Measurements from ENCODE around the gene PAWR. TPM values are rescaled to one million over a fixed set of nuclear protein-coding genes. Genes with fewer than 3 reads are reported as not detected.

The PAWR gene
- total and polyA plus RNA-seq, 2 donors (not counting 1 experiment from before 2014, with no cell fraction given): 6.5 to 16.0 TPM

DNA sequence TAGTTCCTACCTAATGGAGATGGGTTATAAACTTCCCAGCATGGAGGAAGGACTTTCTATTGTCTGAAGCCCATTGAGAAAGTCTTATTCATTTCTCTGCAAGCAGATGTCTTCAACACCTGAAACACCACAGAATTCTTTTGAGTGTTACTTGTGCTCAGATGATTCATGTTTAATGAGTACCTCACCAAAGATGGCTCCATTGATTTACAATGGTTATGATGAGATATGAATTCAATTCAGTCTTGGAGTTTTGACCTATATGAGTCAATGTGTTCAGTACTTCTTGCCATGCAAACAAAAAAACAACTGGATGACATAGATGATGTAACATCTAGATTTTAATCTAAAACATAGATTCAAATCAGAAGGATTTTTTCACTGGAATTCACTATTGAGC, 15.4 kb upstream of the PAWR start:
- Histone ChIP-seq H3K36me3 (ENCODE audit: control insufficient read depth, insufficient read depth, low read length) (no peaks in the 10 kb centered on the region), H3K4me2 (ENCODE audit: extremely low read depth, insufficient read depth, low read length) (no peak overlapping the region), H3K4me3 (replicated peaks in 1 of 4; ENCODE audit: control extremely low read depth in 1 of 4, insufficient read depth in 1 of 4, low read depth in 3 of 4, low read length in 4 of 4) (no peak overlapping the region), H3K79me2 (ENCODE audit: control insufficient read depth, insufficient read depth, low read length) (no peaks in the 10 kb centered on the region), H3K9me3 (ENCODE audit: control insufficient read depth, insufficient read depth, low read depth, low read length) (no peaks in the 10 kb centered on the region), H4K20me1 (ENCODE audit: control insufficient read depth, extremely low read depth, insufficient read depth, low read length) (no peaks in the 10 kb centered on the region), H3K27me3 (ENCODE audit: control insufficient read depth, insufficient read depth, low read length) (no peaks in the 10 kb centered on the region), H2AFZ (ENCODE audit: low read length) (no peak overlapping the region), H3K27ac (ENCODE audit: insufficient read depth, low read length) (no peak overlapping the region), H3K4me1 (ENCODE audit: control insufficient read depth, extremely low read depth, insufficient read depth, low read length) (no peaks in the 10 kb centered on the region), H3K9ac (ENCODE audit: insufficient read depth, low read length) (no peak overlapping the region)
- DNase-seq (ENCODE audit: low read depth in 2 of 2): no peak
- TF ChIP-seq EZH2 (IDR thresholded peaks at IDR 0.05; ENCODE audit: low read length, missing control alignments): no peak
- TF ChIP-seq CTCF (conservative IDR thresholded peaks at IDR 0.05 in 1 of 2, IDR thresholded peaks at IDR 0.05 in 1 of 2; ENCODE audit: low read depth in 1 of 2, low read length in 2 of 2): no peak

DNA sequence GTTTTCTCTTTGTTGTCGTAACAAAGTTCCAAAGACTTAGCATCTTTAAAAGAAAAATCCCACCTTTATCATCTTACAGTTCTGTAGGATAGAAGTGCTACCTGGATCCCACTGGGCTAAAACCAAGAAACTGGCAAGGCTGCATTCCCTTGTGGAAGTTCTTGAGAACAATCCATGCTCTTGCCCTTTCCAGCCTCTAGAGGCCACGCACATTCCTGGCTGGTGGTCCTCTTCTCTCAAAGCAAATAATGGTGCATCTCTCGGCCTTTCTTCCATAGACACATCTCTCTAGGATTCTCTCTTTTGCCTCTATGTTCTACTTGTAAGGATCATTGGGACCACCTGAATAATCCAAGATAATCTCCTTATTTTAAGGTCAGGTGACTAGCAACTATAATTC, 8.2 kb upstream of the PAWR start:
- Histone ChIP-seq H4K20me1 (ENCODE audit: control insufficient read depth, extremely low read depth, insufficient read depth, low read length) (no peaks in the 10 kb centered on the region), H3K4me3 (replicated peaks in 1 of 4; ENCODE audit: control extremely low read depth in 1 of 4, insufficient read depth in 1 of 4, low read depth in 3 of 4, low read length in 4 of 4) (no peak overlapping the region), H2AFZ (ENCODE audit: low read length) (no peak overlapping the region), H3K27me3 (ENCODE audit: control insufficient read depth, insufficient read depth, low read length) (no peaks in the 10 kb centered on the region), H3K9me3 (ENCODE audit: control insufficient read depth, insufficient read depth, low read depth, low read length) (no peaks in the 10 kb centered on the region), H3K27ac (ENCODE audit: insufficient read depth, low read length) (no peak overlapping the region), H3K36me3 (ENCODE audit: control insufficient read depth, insufficient read depth, low read length) (no peaks in the 10 kb centered on the region), H3K9ac (ENCODE audit: insufficient read depth, low read length) (no peak overlapping the region), H3K4me1 (ENCODE audit: control insufficient read depth, extremely low read depth, insufficient read depth, low read length) (no peaks in the 10 kb centered on the region), H3K79me2 (ENCODE audit: control insufficient read depth, insufficient read depth, low read length) (no peaks in the 10 kb centered on the region), H3K4me2 (ENCODE audit: extremely low read depth, insufficient read depth, low read length) (no peak overlapping the region)
- DNase-seq (ENCODE audit: low read depth in 2 of 2): no peak
- no peak for TF ChIP-seq CTCF (conservative IDR thresholded peaks at IDR 0.05 in 1 of 2, IDR thresholded peaks at IDR 0.05 in 1 of 2; ENCODE audit: low read depth in 1 of 2, low read length in 2 of 2)
- TF ChIP-seq EZH2 (IDR thresholded peaks at IDR 0.05; ENCODE audit: low read length, missing control alignments): no peak

GRCh38 chr12:79696416-79696815, 5.7 kb upstream of the PAWR start:
- no peak overlapping the region for H3K9ac ChIP-seq (ENCODE audit: insufficient read depth, low read length)
- no peaks in the 10 kb centered on the region for H3K9me3 ChIP-seq (ENCODE audit: control insufficient read depth, insufficient read depth, low read depth, low read length)
- H3K36me3 ChIP-seq (ENCODE audit: control insufficient read depth, insufficient read depth, low read length): no peaks in the 10 kb centered on the region
- H2AFZ ChIP-seq (ENCODE audit: low read length): no peak overlapping the region
- no peak for DNase-seq (ENCODE audit: low read depth in 2 of 2)
- no peaks in the 10 kb centered on the region for H4K20me1 ChIP-seq (ENCODE audit: control insufficient read depth, extremely low read depth, insufficient read depth, low read length)
- no peak for TF ChIP-seq CTCF (conservative IDR thresholded peaks at IDR 0.05 in 1 of 2, IDR thresholded peaks at IDR 0.05 in 1 of 2; ENCODE audit: low read depth in 1 of 2, low read length in 2 of 2)
- TF ChIP-seq EZH2 (IDR thresholded peaks at IDR 0.05; ENCODE audit: low read length, missing control alignments): no peak
- H3K27me3 ChIP-seq (ENCODE audit: control insufficient read depth, insufficient read depth, low read length): no peaks in the 10 kb centered on the region
- no peak overlapping the region for H3K27ac ChIP-seq (ENCODE audit: insufficient read depth, low read length)
- H3K4me3 ChIP-seq (replicated peaks in 1 of 4; ENCODE audit: control extremely low read depth in 1 of 4, insufficient read depth in 1 of 4, low read depth in 3 of 4, low read length in 4 of 4): no peak overlapping the region
- H3K4me2 ChIP-seq (ENCODE audit: extremely low read depth, insufficient read depth, low read length): no peak overlapping the region
- H3K4me1 ChIP-seq (ENCODE audit: control insufficient read depth, extremely low read depth, insufficient read depth, low read length): peaks cover 6% of the 10 kb centered on the region
- H3K79me2 ChIP-seq (ENCODE audit: control insufficient read depth, insufficient read depth, low read length): no peaks in the 10 kb centered on the region

All from fibroblast of lung (primary cell).